Sigmoid colon (tissue), 4 donors: ENCODE data around the gene STIP1.

Source experiments
- EP300 ChIP-seq, 4 donors: sonication (generic); formaldehyde crosslinking; IDR thresholded peaks; one replicate each; pipeline ENCODE4 v1.6.1; 2017; ENCODE audit warnings: antibody characterized with exemption in 4 of 4
- TF ChIP-seq, protein P1 (sequence below), 4 experiments: fragments of 450-650 bp in 3 of 4; fragments of 200-600 bp in 1 of 4; IDR thresholded peaks; one replicate each; pipeline ENCODE4 v1.5.1; 2016 to 2019; ENCODE audit warnings: antibody characterized with exemption in 4 of 4, mild to moderate bottlenecking in 3 of 4, moderate library complexity in 2 of 4

DNA sequence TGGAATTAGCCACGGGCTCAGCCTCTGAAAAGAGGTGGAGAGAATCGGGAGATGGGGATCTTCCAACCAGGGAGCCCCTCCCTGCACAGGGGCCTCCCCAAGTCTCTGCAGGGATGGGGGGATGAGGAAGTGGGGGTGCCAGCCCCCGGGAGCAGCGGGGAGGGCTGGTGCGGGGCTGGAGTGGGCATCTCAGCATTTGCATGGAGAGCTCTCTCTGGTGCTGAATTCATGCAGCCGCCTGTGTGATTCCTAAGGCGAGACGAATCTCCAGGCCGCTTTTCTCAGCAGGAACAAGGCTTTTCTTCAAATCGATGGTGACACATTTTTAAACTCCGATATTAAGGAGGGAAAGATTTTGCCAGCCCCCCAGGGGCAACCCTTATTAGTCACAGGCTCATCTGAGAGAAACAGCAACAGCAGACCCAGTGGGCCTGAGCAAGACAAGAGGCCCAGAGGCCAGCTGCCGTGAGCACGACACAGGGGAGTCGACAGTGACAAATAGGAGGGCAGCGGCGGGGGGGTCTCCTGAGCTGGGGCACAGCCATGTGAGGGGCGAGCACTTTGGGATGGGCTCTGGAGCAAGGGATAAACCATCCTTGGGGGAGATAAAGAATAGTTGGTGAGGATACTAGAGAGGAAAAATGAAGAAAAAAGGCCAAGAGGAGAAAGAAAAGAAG, 49.1 kb upstream of the STIP1 start:
- TF ChIP-seq, protein P1, sequence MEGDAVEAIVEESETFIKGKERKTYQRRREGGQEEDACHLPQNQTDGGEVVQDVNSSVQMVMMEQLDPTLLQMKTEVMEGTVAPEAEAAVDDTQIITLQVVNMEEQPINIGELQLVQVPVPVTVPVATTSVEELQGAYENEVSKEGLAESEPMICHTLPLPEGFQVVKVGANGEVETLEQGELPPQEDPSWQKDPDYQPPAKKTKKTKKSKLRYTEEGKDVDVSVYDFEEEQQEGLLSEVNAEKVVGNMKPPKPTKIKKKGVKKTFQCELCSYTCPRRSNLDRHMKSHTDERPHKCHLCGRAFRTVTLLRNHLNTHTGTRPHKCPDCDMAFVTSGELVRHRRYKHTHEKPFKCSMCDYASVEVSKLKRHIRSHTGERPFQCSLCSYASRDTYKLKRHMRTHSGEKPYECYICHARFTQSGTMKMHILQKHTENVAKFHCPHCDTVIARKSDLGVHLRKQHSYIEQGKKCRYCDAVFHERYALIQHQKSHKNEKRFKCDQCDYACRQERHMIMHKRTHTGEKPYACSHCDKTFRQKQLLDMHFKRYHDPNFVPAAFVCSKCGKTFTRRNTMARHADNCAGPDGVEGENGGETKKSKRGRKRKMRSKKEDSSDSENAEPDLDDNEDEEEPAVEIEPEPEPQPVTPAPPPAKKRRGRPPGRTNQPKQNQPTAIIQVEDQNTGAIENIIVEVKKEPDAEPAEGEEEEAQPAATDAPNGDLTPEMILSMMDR (IDR thresholded peaks at IDR 0.05): no peak
- TF ChIP-seq EP300 (IDR thresholded peaks at IDR 0.05): no peak
